IMR-90 (cell line): ENCODE data around the gene TAGAP. TPM values are rescaled to one million over a fixed set of nuclear protein-coding genes. Genes with fewer than 3 reads are reported as not detected.
"Not testable (repeated sequence)": the region's sequence is repeated elsewhere in the genome, so short reads cannot be mapped to it uniquely, and the experiment has no call there.

Experiments used
- ATAC-seq: fragments of 200-7000 bp; cut with Tn5 transposase; 2 replicates; pipeline ENCODE4 v1.9.1; 2020; ENCODE audit warnings: low read depth, mild to moderate bottlenecking, moderate library complexity
- BruUV-seq: library from RNA; stranded (reverse); fragments of 400-500 nt; replicated peaks from 2 replicates; lab custom pipeline; 2021; lab: Mats Ljungman, UMichigan
- CTCF ChIA-PET: fragments of 300-600 bp; formaldehyde crosslinking; extraction: SDS; loops from one replicate; lab custom pipeline; 2021; ENCODE audit warnings: antibody characterized with exemption; lab: Yijun Ruan, JAX
- POLR2A ChIA-PET: fragments of 300-600 bp; sonication (Branson Sonifier 250); formaldehyde crosslinking; loops from one replicate; lab custom pipeline; 2022; ENCODE audit warnings: antibody characterized with exemption; ENCODE audit not compliant: unreplicated experiment; lab: Charles Lee
- DNase-seq: peaks from one replicate; pipeline ENCODE4 v3.0.0; 2013
- H2AFZ ChIP-seq: replicated peaks from 2 replicates; pipeline ENCODE3; 2013; ENCODE audit warnings: low read length, mild to moderate bottlenecking; ENCODE audit not compliant: poor library complexity
- H2AK5ac ChIP-seq: 2 replicates; pipeline ENCODE4 v1.6.1; 2013; ENCODE audit warnings: low read depth, low read length, inconsistent platforms
- H2AK9ac ChIP-seq: replicated peaks from 2 replicates; pipeline ENCODE3; 2013; ENCODE audit warnings: mild to moderate bottlenecking, low read depth, low read length, moderate library complexity; ENCODE audit not compliant: poor library complexity
- H2BK120ac ChIP-seq: 2 replicates; pipeline ENCODE4 v1.6.1; 2013; ENCODE audit warnings: low read depth, low read length, inconsistent platforms
- H2BK15ac ChIP-seq: 3 replicates; pipeline ENCODE4 v1.6.1; 2013; ENCODE audit warnings: low read depth, low read length, inconsistent platforms
- H2BK20ac ChIP-seq: 2 replicates; pipeline ENCODE4 v1.6.1; 2013; ENCODE audit warnings: low read depth, mild to moderate bottlenecking, inconsistent platforms, low read length, moderate library complexity
- H2BK5ac ChIP-seq: 2 replicates; pipeline ENCODE4 v1.6.1; 2013; ENCODE audit warnings: mild to moderate bottlenecking, low read depth, low read length, inconsistent platforms; ENCODE audit not compliant: poor library complexity, severe bottlenecking
- H3K14ac ChIP-seq: replicated peaks from 2 replicates; pipeline ENCODE4 v1.6.1; 2013; ENCODE audit warnings: low read depth, low read length, inconsistent platforms
- H3K18ac ChIP-seq: 2 replicates; pipeline ENCODE4 v1.6.1; 2013; ENCODE audit warnings: low read depth, low read length, control low read depth
- H3K23ac ChIP-seq: 2 replicates; pipeline ENCODE4 v1.6.1; 2013; ENCODE audit warnings: low read depth, low read length, inconsistent platforms
- H3K27ac ChIP-seq: 2 replicates; pipeline ENCODE4 v1.5.1; 2013; ENCODE audit warnings: mild to moderate bottlenecking, control low read depth, low read length; ENCODE audit not compliant: insufficient read depth
- H3K27me3 ChIP-seq: 2 replicates; pipeline ENCODE4 v1.6.1; 2013; ENCODE audit warnings: low read length; ENCODE audit not compliant: control insufficient read depth, insufficient read depth
- H3K36me3 ChIP-seq: 2 replicates; pipeline ENCODE4 v1.6.1; 2013; ENCODE audit warnings: low read length, mixed read lengths; ENCODE audit not compliant: control insufficient read depth, insufficient read depth
- H3K4ac ChIP-seq: 2 replicates; pipeline ENCODE4 v1.6.1; 2013; ENCODE audit warnings: low read depth, low read length, inconsistent platforms
- H3K4me1 ChIP-seq: 2 replicates; pipeline ENCODE4 v1.6.1; 2013; ENCODE audit warnings: low read length, mixed read lengths; ENCODE audit not compliant: control insufficient read depth, insufficient read depth
- H3K4me2 ChIP-seq: 2 replicates; pipeline ENCODE4 v1.6.1; 2013; ENCODE audit warnings: low read depth, mild to moderate bottlenecking, control low read depth, low read length, moderate library complexity
- H3K4me3 ChIP-seq: 2 replicates; pipeline ENCODE4 v1.5.1; 2013; ENCODE audit warnings: low read depth, mild to moderate bottlenecking, control low read depth, low read length, moderate library complexity; ENCODE audit not compliant: insufficient read depth
- H3K56ac ChIP-seq: 2 replicates; pipeline ENCODE4 v1.6.1; 2013; ENCODE audit warnings: low read length, inconsistent platforms; ENCODE audit not compliant: insufficient read depth; ENCODE audit errors: extremely low read depth
- H3K79me1 ChIP-seq, 2 experiments: 2 replicates each; pipeline ENCODE4 v1.6.1; 2013; ENCODE audit warnings: low read length in 2 of 2, inconsistent platforms in 1 of 2, low read depth in 1 of 2
- H3K9ac ChIP-seq: 2 replicates; pipeline ENCODE4 v1.6.1; 2013; ENCODE audit warnings: low read depth, low read length, control low read depth
- H3K9me1 ChIP-seq: 2 replicates; pipeline ENCODE4 v1.6.1; 2013; ENCODE audit warnings: low read length, inconsistent platforms; ENCODE audit not compliant: insufficient read depth
- H3K9me3 ChIP-seq: 2 replicates; pipeline ENCODE4 v1.6.1; 2013; ENCODE audit warnings: low read length; ENCODE audit not compliant: control insufficient read depth, insufficient read depth
- H4K20me1 ChIP-seq: 2 replicates; pipeline ENCODE4 v1.6.1; 2013; ENCODE audit warnings: low read length, inconsistent platforms; ENCODE audit not compliant: insufficient read depth
- H4K5ac ChIP-seq: 2 replicates; pipeline ENCODE4 v1.6.1; 2013; ENCODE audit warnings: mild to moderate bottlenecking, low read depth, low read length, control low read depth
- H4K8ac ChIP-seq, 2 experiments: 2 replicates each; pipeline ENCODE4 v1.6.1; 2013; ENCODE audit warnings: low read depth in 2 of 2, low read length in 2 of 2, control low read depth in 1 of 2, inconsistent platforms in 1 of 2
- H4K91ac ChIP-seq: 2 replicates; pipeline ENCODE4 v1.6.1; 2013; ENCODE audit warnings: low read depth, low read length, inconsistent platforms; ENCODE audit not compliant: insufficient read depth
- CTCF ChIP-seq: conservative IDR thresholded peaks from 2 replicates; pipeline ENCODE4 v1.5.1; 2012; ENCODE audit warnings: mild to moderate bottlenecking, low read depth, low read length, improper control_type of control experiment
- MAZ ChIP-seq: IDR thresholded peaks from 2 replicates; pipeline ENCODE4 v1.6.1; 2012; ENCODE audit warnings: low read depth, mild to moderate bottlenecking, low read length, improper control_type of control experiment, moderate library complexity, borderline replicate concordance
- NFE2L2 ChIP-seq: fragments of 150-350 bp; IDR thresholded peaks from 2 replicates; pipeline ENCODE4 v1.6.1; 2016; ENCODE audit warnings: low read depth, mild to moderate bottlenecking, low read length
- WGBS, 2 experiments: methylation state at CpG; one replicate each; pipeline versions ENCODE4 v1.1.5 to v1.1.7; 2013; ENCODE audit warnings: missing lambda C conversion rate in 2 of 2; ENCODE audit not compliant: insufficient read length in 1 of 2; ENCODE audit errors: extremely low coverage in 2 of 2; 5-methylcytosine and 5-hydroxymethylcytosine counted together
- dilution Hi-C: fragments of 300-500 bp; cut with HindIII; formaldehyde crosslinking; loops from one replicate; pipeline ENCODE4 v1.14.3; 2018; ENCODE audit warnings: low sequenced_read_pairs; ENCODE audit not compliant: unreplicated experiment
- in situ Hi-C: fragments of 300-500 bp; cut with MboI; formaldehyde crosslinking; loops from 3 replicates; pipeline ENCODE4 v1.14.3; 2019; ENCODE audit warnings: low sequenced_read_pairs, inconsistent platforms, mixed read lengths
- intact Hi-C: fragments of 100-400 bp; cut with micrococcal nuclease; formaldehyde crosslinking; loops from 2 replicates; pipeline ENCODE4 v1.10.0; 2022
- polyA plus RNA-seq, 3 experiments: library from polyadenylated mRNA; depleted of rRNA; stranded (reverse); fragments of >200 nt; gene quantifications; 2 replicates each; pipeline ENCODE4 v1.2.3, GENCODE V29; 2012; ENCODE audit warnings: low replicate concordance in 1 of 3
- total RNA-seq: library from RNA; depleted of rRNA; stranded (reverse); fragments of >200 nt; gene quantifications from 2 replicates; pipeline ENCODE4 v1.2.3, GENCODE V29; 2012

Gene TAGAP
- total and polyA plus RNA-seq, 2 of the 4 experiments (the other 2 are of a cell fraction), result not detected

DNA sequence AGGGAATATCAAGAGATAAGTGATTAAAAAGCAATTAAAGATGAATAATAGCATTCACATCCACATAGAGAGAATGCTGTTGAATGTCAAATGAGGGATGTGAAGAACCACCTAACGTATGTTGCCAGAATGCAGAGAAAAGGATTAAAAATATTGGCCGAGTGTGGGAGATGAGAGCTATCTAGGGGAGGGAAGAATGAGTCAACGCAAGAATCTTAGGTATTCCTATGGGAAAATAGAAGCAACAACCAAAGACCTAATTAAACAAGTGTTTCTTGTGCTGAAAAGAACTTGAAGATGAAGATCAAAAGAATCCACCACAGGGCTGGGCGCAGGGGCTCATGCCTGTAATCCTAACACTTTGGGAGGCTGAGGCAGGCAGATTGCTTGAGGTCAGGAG is 32.6 kb downstream of the TAGAP start:
- Histone ChIP-seq H4K8ac (no peak overlapping the region), H4K91ac (no peak overlapping the region), H3K56ac (no peak overlapping the region), H3K79me1 (no peaks in the 10 kb centered on the region), H3K27me3 (no peaks in the 10 kb centered on the region; the same call in 1 of the 2 replicates), H3K14ac (no peak overlapping the region), H3K4me2 (no peak overlapping the region), H3K27ac (no peak overlapping the region), H4K20me1 (no peaks in the 10 kb centered on the region), H3K9ac (no peak overlapping the region), H2BK15ac (no peak overlapping the region), H2BK120ac (no peak overlapping the region), H2BK20ac (no peak overlapping the region), H3K23ac (no peak overlapping the region), H3K4me3 (no peak overlapping the region), H2BK5ac (no peak overlapping the region), H3K36me3 (no peaks in the 10 kb centered on the region), H3K18ac (no peak overlapping the region), H3K4ac (no peak overlapping the region), H2AK9ac (no peak overlapping the region), H3K4me1 (no peaks in the 10 kb centered on the region), H2AFZ (no peak overlapping the region), H3K9me1 (no peaks in the 10 kb centered on the region), H2AK5ac (no peak overlapping the region), H4K5ac (no peak overlapping the region), H3K9me3 (no peaks in the 10 kb centered on the region)
- TF ChIP-seq NFE2L2 (no peak), MAZ (no peak), CTCF (no peak)
- BruUV-seq, result no TSS peak
- in situ Hi-C loops (no loop called here), intact Hi-C loops (no loop called here), dilution Hi-C loops (no loop called here)
- no CpG with 5 or more reads among the region's 4 CpGs for WGBS, 2 experiments
- peak; percentile 59 for ATAC-seq
- peak; percentile 45 for DNase-seq
- ChIA-PET POLR2A (no interaction called here), CTCF (interaction anchor here (1.1 kb wide), 1 partner anchor 10 kb away, joined by 3 read pairs; no protein-coding TSS in a partner anchor)

GRCh38 chr6:159010037-159010612 is 34.7 kb downstream of the TAGAP start:
- H4K5ac ChIP-seq, H3K4me2 ChIP-seq, H3K27me3 ChIP-seq, ATAC-seq, H2BK20ac ChIP-seq, POLR2A ChIA-PET, H4K91ac ChIP-seq, H3K36me3 ChIP-seq, H2AK5ac ChIP-seq, H3K4ac ChIP-seq, H2BK15ac ChIP-seq, H3K9me3 ChIP-seq, BruUV-seq, H3K79me1 ChIP-seq, H3K14ac ChIP-seq, H4K8ac ChIP-seq, in situ Hi-C loops, H3K27ac ChIP-seq, H2AK9ac ChIP-seq, intact Hi-C loops, H2BK120ac ChIP-seq, H3K18ac ChIP-seq, H3K9ac ChIP-seq, H3K4me1 ChIP-seq, H3K4me3 ChIP-seq, H2AFZ ChIP-seq, H2BK5ac ChIP-seq, dilution Hi-C loops, H3K23ac ChIP-seq, H3K56ac ChIP-seq, H4K20me1 ChIP-seq, H3K9me1 ChIP-seq: not testable (repeated sequence)
- CTCF ChIA-PET, result interaction anchor here (0.6 kb wide), 1 partner anchor 94 kb away, joined by 3 read pairs; no protein-coding TSS in a partner anchor
- no CpG with 5 or more reads among the region's 7 CpGs for WGBS, 2 experiments
- DNase-seq, result peak; percentile 18
